HL-60 (cell line): Measurements from ENCODE around the gene DNAJB7.

Experiments
- GABPA ChIP-seq: IDR thresholded peaks from 2 replicates; pipeline ENCODE4 v1.6.1; 2012; ENCODE audit warnings: low read depth
- POLR2AphosphoS5 ChIP-seq: IDR thresholded peaks from 2 replicates; pipeline ENCODE4 v1.6.1; 2012; ENCODE audit warnings: low read depth
- REST ChIP-seq: IDR thresholded peaks from 2 replicates; pipeline ENCODE4 v1.6.1; 2012; ENCODE audit warnings: low read depth; ENCODE audit not compliant: insufficient replicate concordance
- SPI1 ChIP-seq: IDR thresholded peaks from 2 replicates; pipeline ENCODE4 v1.6.1; 2012; ENCODE audit warnings: low read depth, mild to moderate bottlenecking, borderline replicate concordance
- TF ChIP-seq, protein P1 (sequence below): IDR thresholded peaks from one replicate; pipeline ENCODE4 v1.5.1; 2011; ENCODE audit warnings: low read length, control low read depth, inconsistent platforms; ENCODE audit not compliant: insufficient read depth

DNA sequence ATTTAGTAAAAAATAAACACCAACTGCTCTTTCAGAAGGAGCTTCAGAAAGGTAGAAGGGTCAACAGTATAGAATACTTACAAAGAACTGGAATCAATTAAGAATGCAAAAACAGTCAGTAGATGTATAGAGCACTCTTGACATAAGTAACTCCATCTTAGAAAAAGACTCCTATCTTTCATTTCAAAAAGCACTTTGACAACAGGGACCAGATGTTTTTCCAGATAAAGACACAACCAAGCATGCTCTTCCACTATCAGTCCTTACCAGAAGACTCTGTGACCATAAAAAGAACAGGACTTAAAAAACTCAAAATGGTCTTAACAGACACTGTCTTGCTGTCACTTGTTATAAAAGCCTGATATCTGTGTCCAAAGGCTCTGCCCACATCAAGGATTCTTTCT, 48.0 kb downstream of the DNAJB7 start:
- TF ChIP-seq, protein P1, sequence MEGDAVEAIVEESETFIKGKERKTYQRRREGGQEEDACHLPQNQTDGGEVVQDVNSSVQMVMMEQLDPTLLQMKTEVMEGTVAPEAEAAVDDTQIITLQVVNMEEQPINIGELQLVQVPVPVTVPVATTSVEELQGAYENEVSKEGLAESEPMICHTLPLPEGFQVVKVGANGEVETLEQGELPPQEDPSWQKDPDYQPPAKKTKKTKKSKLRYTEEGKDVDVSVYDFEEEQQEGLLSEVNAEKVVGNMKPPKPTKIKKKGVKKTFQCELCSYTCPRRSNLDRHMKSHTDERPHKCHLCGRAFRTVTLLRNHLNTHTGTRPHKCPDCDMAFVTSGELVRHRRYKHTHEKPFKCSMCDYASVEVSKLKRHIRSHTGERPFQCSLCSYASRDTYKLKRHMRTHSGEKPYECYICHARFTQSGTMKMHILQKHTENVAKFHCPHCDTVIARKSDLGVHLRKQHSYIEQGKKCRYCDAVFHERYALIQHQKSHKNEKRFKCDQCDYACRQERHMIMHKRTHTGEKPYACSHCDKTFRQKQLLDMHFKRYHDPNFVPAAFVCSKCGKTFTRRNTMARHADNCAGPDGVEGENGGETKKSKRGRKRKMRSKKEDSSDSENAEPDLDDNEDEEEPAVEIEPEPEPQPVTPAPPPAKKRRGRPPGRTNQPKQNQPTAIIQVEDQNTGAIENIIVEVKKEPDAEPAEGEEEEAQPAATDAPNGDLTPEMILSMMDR: no peak
- no peak for TF ChIP-seq POLR2AphosphoS5
- no peak for TF ChIP-seq SPI1
- TF ChIP-seq GABPA: no peak
- TF ChIP-seq REST: no peak
